ENCODE measurements around the gene CAPN5.
"Not testable (repeated sequence)": the region's sequence is repeated elsewhere in the genome, so short reads cannot be mapped to it uniquely, and the experiment has no call there.

Gene CAPN5

GRCh38 chr11:77059806-77060205 is 7.0 kb upstream of the CAPN5 start:
- TF ChIP-seq POLR2AphosphoS5 (IDR thresholded peaks at IDR 0.05; ENCODE audit: low read depth) = no peak
- Histone ChIP-seq H3K4me3 (replicated peaks; ENCODE audit: insufficient read depth, low read length) (no peak overlapping the region), H3K27me3 (ENCODE audit: insufficient read depth, poor library complexity, severe bottlenecking) (no peaks in the 10 kb centered on the region), H3K27ac (replicated peaks) (no peak overlapping the region)
- no peak for DNase-seq (ENCODE audit: low read depth in 1 of 2, low spot score in 1 of 2)

- TF ChIP-seq SPI1 (IDR thresholded peaks at IDR 0.05; ENCODE audit: borderline replicate concordance, low read depth) = no peak
- TF ChIP-seq REST (IDR thresholded peaks at IDR 0.05; ENCODE audit: insufficient replicate concordance, low read depth) = no peak
- no peak for TF ChIP-seq POLR2AphosphoS5 (IDR thresholded peaks at IDR 0.05; ENCODE audit: low read depth)
- no peak for TF ChIP-seq GABPA (IDR thresholded peaks at IDR 0.05; ENCODE audit: low read depth)
- TF ChIP-seq CTCF (IDR thresholded peaks at IDR 0.05; ENCODE audit: insufficient read depth, low read length) = no peak
- Histone ChIP-seq H3K27me3 (ENCODE audit: insufficient read depth, poor library complexity, severe bottlenecking) (peaks cover under 1% of the 10 kb centered on the region), H3K27ac (replicated peaks) (no peak overlapping the region), H3K4me3 (replicated peaks; ENCODE audit: insufficient read depth, low read length) (no peak overlapping the region)
- DNase-seq (ENCODE audit: low read depth in 1 of 2, low spot score in 1 of 2) = no peak
Measured at GRCh38 chr11:77060234-77060633, 6.5 kb upstream of the CAPN5 start.

- H3K27ac ChIP-seq (replicated peaks); DNase-seq (ENCODE audit: low read depth in 1 of 2, low spot score in 1 of 2); H3K27me3 ChIP-seq (ENCODE audit: insufficient read depth, poor library complexity, severe bottlenecking); H3K4me3 ChIP-seq (replicated peaks; ENCODE audit: insufficient read depth, low read length): not testable (repeated sequence)
Measured at GRCh38 chr11:77061258-77061657, 5.5 kb upstream of the CAPN5 start.

- peaks cover 13% of the 10 kb centered on the region for H3K27me3 ChIP-seq (ENCODE audit: insufficient read depth, poor library complexity, severe bottlenecking)
- TF ChIP-seq REST (IDR thresholded peaks at IDR 0.05; ENCODE audit: insufficient replicate concordance, low read depth) (no peak), GABPA (IDR thresholded peaks at IDR 0.05; ENCODE audit: low read depth) (no peak), SPI1 (IDR thresholded peaks at IDR 0.05; ENCODE audit: borderline replicate concordance, low read depth) (no peak), CTCF (IDR thresholded peaks at IDR 0.05; ENCODE audit: insufficient read depth, low read length) (no peak), POLR2AphosphoS5 (IDR thresholded peaks at IDR 0.05; ENCODE audit: low read depth) (no peak)
- no peak overlapping the region for H3K4me3 ChIP-seq (replicated peaks; ENCODE audit: insufficient read depth, low read length)
- no peak overlapping the region for H3K27ac ChIP-seq (replicated peaks)
- no peak for DNase-seq (ENCODE audit: low read depth in 1 of 2, low spot score in 1 of 2)
Measured at GRCh38 chr11:77062924-77063323, 3.8 kb upstream of the CAPN5 start.

- peaks cover 13% of the 10 kb centered on the region for H3K27me3 ChIP-seq (ENCODE audit: insufficient read depth, poor library complexity, severe bottlenecking)
- no peak for DNase-seq (ENCODE audit: low read depth in 1 of 2, low spot score in 1 of 2)
- TF ChIP-seq CTCF (IDR thresholded peaks at IDR 0.05; ENCODE audit: insufficient read depth, low read length) = no peak
- no peak for TF ChIP-seq REST (IDR thresholded peaks at IDR 0.05; ENCODE audit: insufficient replicate concordance, low read depth)
- TF ChIP-seq POLR2AphosphoS5 (IDR thresholded peaks at IDR 0.05; ENCODE audit: low read depth) = no peak
- TF ChIP-seq SPI1 (IDR thresholded peaks at IDR 0.05; ENCODE audit: borderline replicate concordance, low read depth) = no peak
- no peak for TF ChIP-seq GABPA (IDR thresholded peaks at IDR 0.05; ENCODE audit: low read depth)
- H3K27ac ChIP-seq (replicated peaks) = no peak overlapping the region
- H3K4me3 ChIP-seq (replicated peaks; ENCODE audit: insufficient read depth, low read length) = no peak overlapping the region
Measured at GRCh38 chr11:77063407-77063806, 3.4 kb upstream of the CAPN5 start.

All from HL-60 (cell line).